NCI-H2107 treated with DMSO at 0.1 percent for 48 hours (cell line): ENCODE measurements around the gene FOXRED2.
A peak's percentile ranks its signal among the peaks of the same experiment; 100 is the strongest.
"Not testable (repeated sequence)": the region's sequence is repeated elsewhere in the genome, so short reads cannot be mapped to it uniquely, and the experiment has no call there.

Experiments used
- DNase-seq: peaks from one replicate; lab custom pipeline; 2025; ENCODE audit not compliant: unreplicated experiment; lab: John Stamatoyannopoulos, UW

Gene FOXRED2

GRCh38 chr22:36506637-36507517, at the start of gene FOXRED2:
Gene FOXRED2 (minus strand): TSS chr22:36507040. CDS start chr22:36506422, 618 bp downstream.
- DNase-seq = peak; percentile 37

GRCh38 chr22:36554098-36554497, 47.3 kb upstream of the FOXRED2 start:
- no peak for DNase-seq

GRCh38 chr22:36552289-36552688, 45.4 kb upstream of the FOXRED2 start:
- DNase-seq = no peak

- DNase-seq = no peak
These were observed 44.1 kb upstream of the FOXRED2 start for GRCh38 chr22:36550701-36551495.

GRCh38 chr22:36549033-36549432, 42.2 kb upstream of the FOXRED2 start:
- no peak for DNase-seq

- no peak for DNase-seq
These were observed 41.8 kb upstream of the FOXRED2 start for GRCh38 chr22:36548606-36549005.

- no peak for DNase-seq
These were observed 40.1 kb upstream of the FOXRED2 start for GRCh38 chr22:36546932-36547331.

- DNase-seq = no peak
These were observed 39.4 kb upstream of the FOXRED2 start for GRCh38 chr22:36546092-36546804.

- no peak for DNase-seq
These were observed 37.3 kb upstream of the FOXRED2 start for GRCh38 chr22:36544107-36544620.

GRCh38 chr22:36541831-36542411, 35.1 kb upstream of the FOXRED2 start:
- DNase-seq = no peak

GRCh38 chr22:36540867-36541642, 34.2 kb upstream of the FOXRED2 start:
- DNase-seq = no peak

- no peak for DNase-seq
These were observed 31.7 kb upstream of the FOXRED2 start for GRCh38 chr22:36538529-36538928.

GRCh38 chr22:36536717-36537116, 29.9 kb upstream of the FOXRED2 start:
- DNase-seq = peak; percentile 84

GRCh38 chr22:36533320-36533719, 26.5 kb upstream of the FOXRED2 start:
- DNase-seq = not testable (repeated sequence)

- no peak for DNase-seq
These were observed 25.6 kb upstream of the FOXRED2 start for GRCh38 chr22:36532466-36532865.

- peak; percentile 88 for DNase-seq
These were observed 22.2 kb upstream of the FOXRED2 start, which contains the start of gene EIF3D for GRCh38 chr22:36528795-36529751. Gene EIF3D (minus strand): TSS chr22:36529166. CDS start chr22:36526121, 3,045 bp downstream.

- DNase-seq = no peak
These were observed 21.5 kb upstream of the FOXRED2 start for GRCh38 chr22:36528341-36528740.

- DNase-seq = no peak
These were observed 15.8 kb upstream of the FOXRED2 start for GRCh38 chr22:36522662-36523061.

- DNase-seq = no peak
These were observed 13.6 kb upstream of the FOXRED2 start for GRCh38 chr22:36520423-36520822.
